GM12875 (cell line): ENCODE data around the gene PTGES3L.
"Not testable (repeated sequence)": the region's sequence is repeated elsewhere in the genome, so short reads cannot be mapped to it uniquely, and the experiment has no call there.

Experiments
- H3K4me3 ChIP-seq: one replicate; pipeline ENCODE4 v1.5.1; 2011; ENCODE audit warnings: low read depth, low read length, control low read depth
- TF ChIP-seq, protein P1 (sequence below): IDR thresholded peaks from 2 replicates; pipeline ENCODE4 v1.5.1; 2011; ENCODE audit warnings: low read depth, mild to moderate bottlenecking, control low read depth, inconsistent platforms, low read length, moderate library complexity, borderline replicate concordance; ENCODE audit not compliant: insufficient read depth

PTGES3L gene

DNA sequence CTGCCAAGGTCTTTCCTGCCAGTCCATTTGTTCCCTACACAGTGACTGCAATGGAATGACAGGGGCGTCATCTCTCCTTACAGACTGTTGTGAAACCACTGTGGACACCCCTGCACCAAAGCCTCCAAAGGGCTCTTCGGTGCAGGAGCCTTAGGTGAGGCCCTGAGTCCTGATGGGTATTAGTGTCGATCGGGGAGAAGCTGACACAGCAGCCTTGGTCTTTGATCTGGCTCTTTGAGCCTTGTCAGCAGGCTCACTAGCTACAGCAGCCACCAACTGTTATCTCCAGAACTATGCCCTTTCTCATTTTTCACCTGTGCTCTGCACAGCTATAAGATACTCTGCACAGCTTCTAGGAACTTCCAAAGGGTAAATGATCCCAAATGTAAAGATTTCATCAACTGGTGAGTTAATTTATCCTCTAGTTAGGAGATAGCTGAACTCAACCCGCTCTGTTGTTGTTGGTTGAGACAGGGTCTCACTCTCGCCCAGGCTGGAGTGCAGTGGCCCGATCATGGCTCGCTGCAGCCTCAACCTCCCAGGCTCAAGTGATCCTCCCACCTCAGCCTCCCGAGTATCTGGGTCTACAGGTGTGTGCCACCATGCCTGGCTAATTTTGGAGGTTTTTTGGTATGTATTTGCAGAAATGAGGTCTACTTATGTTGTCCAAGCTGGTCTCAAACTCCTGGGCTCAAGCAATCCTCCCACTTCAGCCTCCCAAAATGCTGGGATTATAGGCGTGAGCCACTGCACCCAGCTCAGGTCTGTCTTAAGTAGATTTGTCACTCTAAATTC lies 59.6 kb downstream of the PTGES3L start:
- TF ChIP-seq, protein P1, sequence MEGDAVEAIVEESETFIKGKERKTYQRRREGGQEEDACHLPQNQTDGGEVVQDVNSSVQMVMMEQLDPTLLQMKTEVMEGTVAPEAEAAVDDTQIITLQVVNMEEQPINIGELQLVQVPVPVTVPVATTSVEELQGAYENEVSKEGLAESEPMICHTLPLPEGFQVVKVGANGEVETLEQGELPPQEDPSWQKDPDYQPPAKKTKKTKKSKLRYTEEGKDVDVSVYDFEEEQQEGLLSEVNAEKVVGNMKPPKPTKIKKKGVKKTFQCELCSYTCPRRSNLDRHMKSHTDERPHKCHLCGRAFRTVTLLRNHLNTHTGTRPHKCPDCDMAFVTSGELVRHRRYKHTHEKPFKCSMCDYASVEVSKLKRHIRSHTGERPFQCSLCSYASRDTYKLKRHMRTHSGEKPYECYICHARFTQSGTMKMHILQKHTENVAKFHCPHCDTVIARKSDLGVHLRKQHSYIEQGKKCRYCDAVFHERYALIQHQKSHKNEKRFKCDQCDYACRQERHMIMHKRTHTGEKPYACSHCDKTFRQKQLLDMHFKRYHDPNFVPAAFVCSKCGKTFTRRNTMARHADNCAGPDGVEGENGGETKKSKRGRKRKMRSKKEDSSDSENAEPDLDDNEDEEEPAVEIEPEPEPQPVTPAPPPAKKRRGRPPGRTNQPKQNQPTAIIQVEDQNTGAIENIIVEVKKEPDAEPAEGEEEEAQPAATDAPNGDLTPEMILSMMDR, result no peak
- H3K4me3 ChIP-seq, result no peak overlapping the region

DNA sequence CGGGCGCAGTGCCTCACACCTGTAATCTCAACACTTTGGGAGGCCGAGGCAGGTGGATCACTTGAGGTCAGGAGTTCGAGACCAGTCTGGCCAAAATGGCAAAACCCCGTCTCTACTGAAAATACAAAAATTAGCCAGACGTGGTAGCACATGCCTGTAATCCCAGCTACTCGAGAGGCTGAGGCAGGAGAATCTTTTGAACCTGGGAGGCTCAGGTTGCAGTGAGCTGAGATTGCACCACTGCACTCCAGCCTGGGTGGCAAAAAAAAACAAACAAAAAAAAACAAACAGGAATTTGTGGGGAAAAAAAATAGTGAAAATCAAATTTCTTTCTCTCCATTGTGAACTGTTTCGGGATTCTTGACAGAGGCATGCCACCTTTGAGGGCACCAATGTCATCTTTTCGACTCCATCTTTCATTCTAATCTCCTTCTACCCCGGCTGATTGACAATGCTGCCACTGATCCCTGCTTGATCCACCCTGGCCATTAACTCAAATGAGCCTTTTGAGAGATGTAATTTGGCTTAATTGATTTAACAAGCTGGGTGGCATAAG lies 60.3 kb downstream of the PTGES3L start:
- not testable (repeated sequence) for H3K4me3 ChIP-seq

DNA sequence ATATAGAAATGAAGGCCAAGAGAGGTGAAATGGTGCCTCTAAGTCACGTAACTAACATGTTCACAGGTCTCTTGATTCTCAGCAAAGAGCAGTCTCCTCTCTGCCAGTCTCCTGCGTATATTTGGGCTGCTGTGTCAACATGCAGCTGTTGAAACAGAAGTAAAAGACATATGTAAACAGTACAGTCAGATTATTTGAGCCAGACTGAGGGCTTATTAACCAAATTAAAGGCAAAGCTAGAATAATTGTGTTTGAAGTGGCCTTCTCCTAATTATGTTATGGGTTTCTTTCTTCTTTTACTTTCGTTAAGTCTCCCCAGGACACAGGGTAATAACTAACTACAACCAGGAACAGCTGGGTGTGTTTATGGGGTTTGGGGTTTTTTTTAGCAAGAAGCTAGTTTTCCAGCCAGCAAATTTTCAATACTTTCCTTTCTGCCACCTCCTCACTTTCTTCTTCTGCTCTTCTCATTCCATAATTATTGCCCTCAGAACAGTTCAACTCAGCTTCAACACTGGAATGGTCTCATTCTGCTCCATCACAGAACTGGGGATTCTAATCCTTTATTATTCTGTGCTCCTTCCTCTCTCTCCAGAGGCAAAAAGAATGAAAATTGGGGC lies 60.9 kb downstream of the PTGES3L start:
- H3K4me3 ChIP-seq, result no peak overlapping the region
- TF ChIP-seq, protein P1, result no peak
